ENCODE results near the gene WNT7B.

GRCh38 chr22:45977003-45977411, at the start of gene WNT7B:
- TF ChIP-seq, protein P1, sequence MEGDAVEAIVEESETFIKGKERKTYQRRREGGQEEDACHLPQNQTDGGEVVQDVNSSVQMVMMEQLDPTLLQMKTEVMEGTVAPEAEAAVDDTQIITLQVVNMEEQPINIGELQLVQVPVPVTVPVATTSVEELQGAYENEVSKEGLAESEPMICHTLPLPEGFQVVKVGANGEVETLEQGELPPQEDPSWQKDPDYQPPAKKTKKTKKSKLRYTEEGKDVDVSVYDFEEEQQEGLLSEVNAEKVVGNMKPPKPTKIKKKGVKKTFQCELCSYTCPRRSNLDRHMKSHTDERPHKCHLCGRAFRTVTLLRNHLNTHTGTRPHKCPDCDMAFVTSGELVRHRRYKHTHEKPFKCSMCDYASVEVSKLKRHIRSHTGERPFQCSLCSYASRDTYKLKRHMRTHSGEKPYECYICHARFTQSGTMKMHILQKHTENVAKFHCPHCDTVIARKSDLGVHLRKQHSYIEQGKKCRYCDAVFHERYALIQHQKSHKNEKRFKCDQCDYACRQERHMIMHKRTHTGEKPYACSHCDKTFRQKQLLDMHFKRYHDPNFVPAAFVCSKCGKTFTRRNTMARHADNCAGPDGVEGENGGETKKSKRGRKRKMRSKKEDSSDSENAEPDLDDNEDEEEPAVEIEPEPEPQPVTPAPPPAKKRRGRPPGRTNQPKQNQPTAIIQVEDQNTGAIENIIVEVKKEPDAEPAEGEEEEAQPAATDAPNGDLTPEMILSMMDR (IDR thresholded peaks at IDR 0.05; ENCODE audit: low read length): no peak
- no peak for TF ChIP-seq EZH2 (optimal IDR thresholded peaks at IDR 0.05; ENCODE audit: low read depth, low read length)

Data from MM.1S (cell line).